Neural cell (in vitro differentiated cells): ENCODE data around the gene FAU.

ENCODE experiments used
- CTCF ChIP-seq: fragments of 450-650 bp; IDR thresholded peaks from 2 replicates; pipeline ENCODE4 v1.5.1; 2014; ENCODE audit warnings: antibody characterized with exemption, mild to moderate bottlenecking, moderate library complexity; ENCODE audit not compliant: poor library complexity, severe bottlenecking
- EP300 ChIP-seq: fragments of 450-650 bp; conservative IDR thresholded peaks from 2 replicates; pipeline ENCODE4 v1.6.1; 2014; ENCODE audit warnings: antibody characterized with exemption, mild to moderate bottlenecking, moderate library complexity; ENCODE audit not compliant: poor library complexity, severe bottlenecking
- MXI1 ChIP-seq: fragments of 450-650 bp; conservative IDR thresholded peaks from 2 replicates; pipeline ENCODE4 v1.6.1; 2014; ENCODE audit warnings: antibody characterized with exemption, mild to moderate bottlenecking; ENCODE audit not compliant: poor library complexity, severe bottlenecking
- POLR2AphosphoS5 ChIP-seq: IDR thresholded peaks from 2 replicates; pipeline ENCODE4 v1.6.1; 2012

DNA sequence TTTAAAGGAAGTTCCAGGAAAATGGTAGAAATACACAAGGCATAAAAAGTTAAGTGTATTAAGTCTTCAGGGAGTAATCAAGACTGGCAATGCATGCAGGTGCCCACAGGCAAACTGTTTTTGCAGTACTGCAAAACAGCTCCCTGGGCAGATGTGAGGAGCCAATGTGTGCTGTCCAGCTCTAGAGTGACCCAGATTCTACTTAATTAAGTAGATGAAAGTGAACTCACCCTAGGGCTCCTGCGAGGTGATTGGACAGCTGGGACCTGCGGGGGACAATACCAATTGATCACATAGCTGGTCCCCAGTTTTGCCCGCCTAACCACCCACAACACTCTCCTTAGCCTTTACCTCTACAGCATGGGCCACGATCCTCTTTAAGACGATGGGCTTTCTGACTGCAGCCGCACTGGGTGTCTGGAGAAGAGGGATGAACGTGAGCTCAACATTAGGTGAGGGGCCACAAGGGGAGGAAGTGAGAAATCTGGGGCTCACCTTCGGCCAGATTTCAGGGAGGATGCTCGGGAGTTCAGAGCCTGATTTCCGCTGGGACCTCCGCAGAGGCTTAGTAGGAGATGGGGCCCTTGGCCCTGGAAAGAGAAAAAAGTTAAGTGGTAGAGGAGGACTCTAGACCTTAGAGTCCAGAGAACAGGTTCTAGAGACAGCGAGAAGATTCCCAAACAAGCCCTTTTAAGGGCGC is 38.6 kb downstream of the FAU start:
- TF ChIP-seq CTCF (no peak), EP300 (no peak), POLR2AphosphoS5 (no peak), MXI1 (no peak)
